H1 (cell line): Measurements from ENCODE around the gene CACNA1C. TPM values are rescaled to one million over a fixed set of nuclear protein-coding genes. Genes with fewer than 3 reads are reported as not detected.

ENCODE experiments used
- JUN ChIP-seq: IDR thresholded peaks from 2 replicates; pipeline ENCODE4 v1.6.1; 2011; ENCODE audit warnings: low read depth, mild to moderate bottlenecking, improper control_type of control experiment, low read length
- polyA plus RNA-seq, 7 experiments: library from polyadenylated mRNA; depleted of rRNA in 3 of 7; stranded (reverse) in 5 of 7; unstranded in 2 of 7; fragments of >200 nt in 5 of 7; fragments of 200-250 nt in 2 of 7; gene quantifications; 1 replicate in 5 of 7; 2 replicates in 1 of 7; 4 replicates in 1 of 7; pipeline versions ENCODE4 v1.2.1 to v1.2.3, GENCODE V29; 2011 to 2013; ENCODE audit warnings: missing spikeins in 2 of 7, mixed read lengths in 2 of 7
- total RNA-seq: library from RNA; stranded (reverse); fragmentation: NEBNext Ultra II Directional; extraction: Animal tissue kit (Norgen Biotek cat#: 25700); gene quantifications from 2 replicates; pipeline ENCODE4 v1.2.1, GENCODE V29; 2021
- TF ChIP-seq, protein P1 (sequence below): fragments of 300-600 bp; sonication (generic); IDR thresholded peaks from 2 replicates; pipeline ENCODE4 v1.7.1; 2012; ENCODE audit warnings: low read length, moderate library complexity, mild to moderate bottlenecking, inconsistent platforms; ENCODE audit not compliant: insufficient replicate concordance

Gene CACNA1C
- total and polyA plus RNA-seq, 2 of the 8 experiments (the other 6 are each of a cell fraction or from before 2014, with no cell fraction given): 1.3 TPM

GRCh38 chr12:2259369-2259768, 206.6 kb downstream of the CACNA1C start (continued):
- TF ChIP-seq, protein P1, sequence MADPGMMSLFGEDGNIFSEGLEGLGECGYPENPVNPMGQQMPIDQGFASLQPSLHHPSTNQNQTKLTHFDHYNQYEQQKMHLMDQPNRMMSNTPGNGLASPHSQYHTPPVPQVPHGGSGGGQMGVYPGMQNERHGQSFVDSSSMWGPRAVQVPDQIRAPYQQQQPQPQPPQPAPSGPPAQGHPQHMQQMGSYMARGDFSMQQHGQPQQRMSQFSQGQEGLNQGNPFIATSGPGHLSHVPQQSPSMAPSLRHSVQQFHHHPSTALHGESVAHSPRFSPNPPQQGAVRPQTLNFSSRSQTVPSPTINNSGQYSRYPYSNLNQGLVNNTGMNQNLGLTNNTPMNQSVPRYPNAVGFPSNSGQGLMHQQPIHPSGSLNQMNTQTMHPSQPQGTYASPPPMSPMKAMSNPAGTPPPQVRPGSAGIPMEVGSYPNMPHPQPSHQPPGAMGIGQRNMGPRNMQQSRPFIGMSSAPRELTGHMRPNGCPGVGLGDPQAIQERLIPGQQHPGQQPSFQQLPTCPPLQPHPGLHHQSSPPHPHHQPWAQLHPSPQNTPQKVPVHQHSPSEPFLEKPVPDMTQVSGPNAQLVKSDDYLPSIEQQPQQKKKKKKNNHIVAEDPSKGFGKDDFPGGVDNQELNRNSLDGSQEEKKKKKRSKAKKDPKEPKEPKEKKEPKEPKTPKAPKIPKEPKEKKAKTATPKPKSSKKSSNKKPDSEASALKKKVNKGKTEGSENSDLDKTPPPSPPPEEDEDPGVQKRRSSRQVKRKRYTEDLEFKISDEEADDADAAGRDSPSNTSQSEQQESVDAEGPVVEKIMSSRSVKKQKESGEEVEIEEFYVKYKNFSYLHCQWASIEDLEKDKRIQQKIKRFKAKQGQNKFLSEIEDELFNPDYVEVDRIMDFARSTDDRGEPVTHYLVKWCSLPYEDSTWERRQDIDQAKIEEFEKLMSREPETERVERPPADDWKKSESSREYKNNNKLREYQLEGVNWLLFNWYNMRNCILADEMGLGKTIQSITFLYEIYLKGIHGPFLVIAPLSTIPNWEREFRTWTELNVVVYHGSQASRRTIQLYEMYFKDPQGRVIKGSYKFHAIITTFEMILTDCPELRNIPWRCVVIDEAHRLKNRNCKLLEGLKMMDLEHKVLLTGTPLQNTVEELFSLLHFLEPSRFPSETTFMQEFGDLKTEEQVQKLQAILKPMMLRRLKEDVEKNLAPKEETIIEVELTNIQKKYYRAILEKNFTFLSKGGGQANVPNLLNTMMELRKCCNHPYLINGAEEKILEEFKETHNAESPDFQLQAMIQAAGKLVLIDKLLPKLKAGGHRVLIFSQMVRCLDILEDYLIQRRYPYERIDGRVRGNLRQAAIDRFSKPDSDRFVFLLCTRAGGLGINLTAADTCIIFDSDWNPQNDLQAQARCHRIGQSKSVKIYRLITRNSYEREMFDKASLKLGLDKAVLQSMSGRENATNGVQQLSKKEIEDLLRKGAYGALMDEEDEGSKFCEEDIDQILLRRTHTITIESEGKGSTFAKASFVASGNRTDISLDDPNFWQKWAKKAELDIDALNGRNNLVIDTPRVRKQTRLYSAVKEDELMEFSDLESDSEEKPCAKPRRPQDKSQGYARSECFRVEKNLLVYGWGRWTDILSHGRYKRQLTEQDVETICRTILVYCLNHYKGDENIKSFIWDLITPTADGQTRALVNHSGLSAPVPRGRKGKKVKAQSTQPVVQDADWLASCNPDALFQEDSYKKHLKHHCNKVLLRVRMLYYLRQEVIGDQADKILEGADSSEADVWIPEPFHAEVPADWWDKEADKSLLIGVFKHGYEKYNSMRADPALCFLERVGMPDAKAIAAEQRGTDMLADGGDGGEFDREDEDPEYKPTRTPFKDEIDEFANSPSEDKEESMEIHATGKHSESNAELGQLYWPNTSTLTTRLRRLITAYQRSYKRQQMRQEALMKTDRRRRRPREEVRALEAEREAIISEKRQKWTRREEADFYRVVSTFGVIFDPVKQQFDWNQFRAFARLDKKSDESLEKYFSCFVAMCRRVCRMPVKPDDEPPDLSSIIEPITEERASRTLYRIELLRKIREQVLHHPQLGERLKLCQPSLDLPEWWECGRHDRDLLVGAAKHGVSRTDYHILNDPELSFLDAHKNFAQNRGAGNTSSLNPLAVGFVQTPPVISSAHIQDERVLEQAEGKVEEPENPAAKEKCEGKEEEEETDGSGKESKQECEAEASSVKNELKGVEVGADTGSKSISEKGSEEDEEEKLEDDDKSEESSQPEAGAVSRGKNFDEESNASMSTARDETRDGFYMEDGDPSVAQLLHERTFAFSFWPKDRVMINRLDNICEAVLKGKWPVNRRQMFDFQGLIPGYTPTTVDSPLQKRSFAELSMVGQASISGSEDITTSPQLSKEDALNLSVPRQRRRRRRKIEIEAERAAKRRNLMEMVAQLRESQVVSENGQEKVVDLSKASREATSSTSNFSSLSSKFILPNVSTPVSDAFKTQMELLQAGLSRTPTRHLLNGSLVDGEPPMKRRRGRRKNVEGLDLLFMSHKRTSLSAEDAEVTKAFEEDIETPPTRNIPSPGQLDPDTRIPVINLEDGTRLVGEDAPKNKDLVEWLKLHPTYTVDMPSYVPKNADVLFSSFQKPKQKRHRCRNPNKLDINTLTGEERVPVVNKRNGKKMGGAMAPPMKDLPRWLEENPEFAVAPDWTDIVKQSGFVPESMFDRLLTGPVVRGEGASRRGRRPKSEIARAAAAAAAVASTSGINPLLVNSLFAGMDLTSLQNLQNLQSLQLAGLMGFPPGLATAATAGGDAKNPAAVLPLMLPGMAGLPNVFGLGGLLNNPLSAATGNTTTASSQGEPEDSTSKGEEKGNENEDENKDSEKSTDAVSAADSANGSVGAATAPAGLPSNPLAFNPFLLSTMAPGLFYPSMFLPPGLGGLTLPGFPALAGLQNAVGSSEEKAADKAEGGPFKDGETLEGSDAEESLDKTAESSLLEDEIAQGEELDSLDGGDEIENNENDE: no peak
- no peak for TF ChIP-seq JUN
- TF ChIP-seq, all 59 proteins: peak for 0
